Cardiac fibroblast (primary cell): ENCODE measurements around the gene IRF2BP2.
"Not testable (repeated sequence)": the region's sequence is repeated elsewhere in the genome, so short reads cannot be mapped to it uniquely, and the experiment has no call there.

Experiments
- DNase-seq, 2 donors: peaks; one replicate each; pipeline versions ENCODE4 v3.0.0 to v3.0.0-alpha.2; 2010; ENCODE audit warnings: low read depth in 2 of 2
- H3K4me3 ChIP-seq, 2 donors: replicated peaks in 1 of 2; 1 replicate in 1 of 2; 2 replicates in 1 of 2; pipeline ENCODE4 v1.5.1; 2011; ENCODE audit warnings: low read depth in 2 of 2, low read length in 2 of 2, mild to moderate bottlenecking in 2 of 2, moderate library complexity in 1 of 2
- TF ChIP-seq, protein P1 (sequence below): IDR thresholded peaks from one replicate; pipeline ENCODE4 v1.5.1; 2011; ENCODE audit warnings: low read depth, mild to moderate bottlenecking, low read length, inconsistent platforms

Gene IRF2BP2

DNA sequence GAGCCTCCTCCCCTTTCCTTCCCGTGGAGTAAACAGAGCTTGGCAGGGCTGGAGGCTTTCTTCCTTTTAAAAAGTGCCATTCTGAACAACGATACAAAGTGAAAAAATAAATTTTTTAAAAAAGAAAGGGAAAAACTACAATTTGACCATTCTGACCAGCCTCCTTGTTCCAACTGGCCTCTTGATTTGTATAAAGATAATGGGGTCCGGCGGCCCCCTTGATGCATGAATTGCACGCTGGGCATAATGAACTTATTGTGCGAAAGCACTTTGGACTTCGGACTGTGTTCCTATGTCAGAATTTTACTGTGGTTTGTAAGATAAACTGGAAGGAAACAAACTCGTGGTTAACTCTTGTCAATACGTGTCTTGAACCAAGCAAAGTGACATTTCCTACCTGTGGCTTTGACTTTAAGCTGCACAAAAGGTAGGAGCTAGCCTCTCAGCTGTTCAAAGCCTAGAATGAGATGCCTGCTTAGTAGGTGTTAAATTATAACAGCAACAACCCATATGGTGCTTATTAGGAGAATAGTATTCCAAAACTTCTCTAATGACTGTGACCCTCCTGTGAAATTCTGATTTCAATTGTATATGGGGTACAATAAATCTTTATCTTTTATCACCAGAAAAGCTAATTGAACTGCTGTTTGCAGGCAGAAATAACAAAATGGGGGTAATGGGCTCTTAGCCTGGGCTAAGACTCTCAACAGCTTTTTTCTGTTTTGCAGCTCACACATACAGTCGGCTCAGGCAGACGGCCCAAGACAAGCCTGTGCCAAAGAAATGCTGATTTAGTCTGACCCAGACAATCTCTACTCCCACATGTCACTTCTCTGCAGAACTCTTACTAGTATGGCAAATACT lies 9.3 kb downstream of the IRF2BP2 start:
- TF ChIP-seq, protein P1, sequence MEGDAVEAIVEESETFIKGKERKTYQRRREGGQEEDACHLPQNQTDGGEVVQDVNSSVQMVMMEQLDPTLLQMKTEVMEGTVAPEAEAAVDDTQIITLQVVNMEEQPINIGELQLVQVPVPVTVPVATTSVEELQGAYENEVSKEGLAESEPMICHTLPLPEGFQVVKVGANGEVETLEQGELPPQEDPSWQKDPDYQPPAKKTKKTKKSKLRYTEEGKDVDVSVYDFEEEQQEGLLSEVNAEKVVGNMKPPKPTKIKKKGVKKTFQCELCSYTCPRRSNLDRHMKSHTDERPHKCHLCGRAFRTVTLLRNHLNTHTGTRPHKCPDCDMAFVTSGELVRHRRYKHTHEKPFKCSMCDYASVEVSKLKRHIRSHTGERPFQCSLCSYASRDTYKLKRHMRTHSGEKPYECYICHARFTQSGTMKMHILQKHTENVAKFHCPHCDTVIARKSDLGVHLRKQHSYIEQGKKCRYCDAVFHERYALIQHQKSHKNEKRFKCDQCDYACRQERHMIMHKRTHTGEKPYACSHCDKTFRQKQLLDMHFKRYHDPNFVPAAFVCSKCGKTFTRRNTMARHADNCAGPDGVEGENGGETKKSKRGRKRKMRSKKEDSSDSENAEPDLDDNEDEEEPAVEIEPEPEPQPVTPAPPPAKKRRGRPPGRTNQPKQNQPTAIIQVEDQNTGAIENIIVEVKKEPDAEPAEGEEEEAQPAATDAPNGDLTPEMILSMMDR = no peak
- peak; percentile 50 to 77 for DNase-seq
- H3K4me3 ChIP-seq = peak overlapping the region; percentile 32 to 42

DNA sequence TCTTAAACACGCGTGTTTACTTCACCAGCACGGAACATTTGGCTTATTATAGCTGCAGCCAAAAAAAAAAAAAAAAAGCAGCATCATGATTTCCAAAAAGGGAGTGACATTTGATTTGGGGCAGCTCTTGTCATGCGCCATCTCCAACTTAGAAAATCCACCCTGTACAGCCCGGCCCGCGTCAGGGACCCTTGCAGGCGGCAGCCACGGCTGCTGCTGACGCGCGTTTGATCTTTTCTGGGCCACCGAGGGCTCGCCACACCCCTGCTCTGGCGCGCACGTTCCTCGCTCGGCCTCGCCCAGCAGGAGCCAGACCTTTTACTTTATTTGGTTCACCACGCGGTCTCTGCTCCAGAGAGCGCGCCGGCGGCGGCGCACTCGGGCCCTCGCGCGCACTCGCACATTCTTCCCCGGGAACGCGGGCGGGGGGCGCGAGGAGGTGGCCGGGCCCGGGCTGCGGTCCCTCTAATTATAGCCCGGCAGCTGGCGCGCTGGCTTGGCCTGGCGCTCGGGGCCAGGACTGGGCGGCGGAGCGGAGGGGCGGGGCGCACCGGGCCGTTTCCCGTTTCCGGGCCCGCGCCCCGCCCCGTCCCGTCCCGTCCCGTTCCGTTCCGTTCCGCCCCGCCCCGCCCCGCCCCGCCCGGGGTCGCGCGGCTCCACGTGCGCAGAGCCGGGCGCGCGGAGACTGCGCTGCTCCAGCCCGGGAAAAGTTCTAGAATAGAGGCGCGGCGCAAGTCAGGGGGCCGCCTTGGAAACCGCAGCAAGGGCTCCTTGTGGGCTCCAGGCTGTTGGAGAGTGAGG lies 10.2 kb downstream of the IRF2BP2 start:
- peak overlapping the region; percentile 46 to 52 for H3K4me3 ChIP-seq
- DNase-seq = peak; percentile 83 to 92
- TF ChIP-seq, protein P1 = no peak

DNA sequence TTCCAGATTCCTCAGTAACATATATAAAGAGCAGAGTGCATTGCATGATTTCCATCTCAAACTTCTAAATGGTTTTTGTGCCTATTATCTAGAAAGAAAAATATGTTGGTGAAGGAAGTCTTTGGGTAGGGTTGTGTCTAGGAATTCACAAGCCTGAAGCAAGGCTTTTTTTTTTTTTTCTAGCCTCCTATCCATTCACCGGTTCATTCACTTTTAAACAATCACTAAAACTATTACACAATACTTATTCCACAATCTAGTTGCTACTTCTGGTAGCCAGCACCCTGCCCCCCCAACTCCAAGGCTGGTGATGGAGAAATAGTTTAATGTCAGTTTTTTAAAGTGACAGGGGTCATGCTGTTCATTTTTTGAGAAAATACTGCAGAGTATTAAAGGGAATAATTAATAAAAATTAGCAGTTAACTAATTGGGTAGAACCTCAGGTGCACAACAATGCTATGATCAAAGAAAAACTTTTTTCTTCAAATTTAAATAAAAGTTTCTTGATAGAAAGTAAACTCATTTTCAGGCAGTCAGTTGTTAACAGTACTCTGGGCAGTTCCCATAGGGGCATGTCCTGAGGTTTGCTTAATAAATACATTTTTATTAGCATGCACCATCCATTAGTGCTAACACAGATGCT lies 10.9 kb downstream of the IRF2BP2 start:
- peak; percentile 41 to 72 for DNase-seq
- TF ChIP-seq, protein P1 = no peak
- H3K4me3 ChIP-seq = peak overlapping the region; percentile 46 to 52

DNA sequence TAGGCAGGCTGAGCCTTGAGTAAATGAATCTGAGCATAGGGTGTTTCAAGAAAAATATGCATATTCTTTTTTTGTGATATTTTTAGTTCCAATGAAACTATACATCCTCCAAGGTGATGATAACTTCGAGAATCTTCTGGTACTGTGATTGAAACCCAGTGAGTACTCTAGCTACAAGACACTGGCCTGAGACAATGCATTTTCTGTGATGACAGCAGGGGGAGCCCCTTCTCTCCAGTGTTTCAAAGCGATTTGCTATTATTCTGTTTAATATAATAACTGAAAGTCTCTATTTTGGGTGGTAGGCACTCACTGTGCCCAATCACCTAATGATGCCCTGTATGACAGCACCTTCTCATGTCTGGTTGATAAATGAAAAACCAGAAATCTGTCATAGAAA lies 12.1 kb downstream of the IRF2BP2 start:
- H3K4me3 ChIP-seq = no peak overlapping the region
- DNase-seq = peak; percentile 70 to 77
- TF ChIP-seq, protein P1 = peak; percentile 65

DNA sequence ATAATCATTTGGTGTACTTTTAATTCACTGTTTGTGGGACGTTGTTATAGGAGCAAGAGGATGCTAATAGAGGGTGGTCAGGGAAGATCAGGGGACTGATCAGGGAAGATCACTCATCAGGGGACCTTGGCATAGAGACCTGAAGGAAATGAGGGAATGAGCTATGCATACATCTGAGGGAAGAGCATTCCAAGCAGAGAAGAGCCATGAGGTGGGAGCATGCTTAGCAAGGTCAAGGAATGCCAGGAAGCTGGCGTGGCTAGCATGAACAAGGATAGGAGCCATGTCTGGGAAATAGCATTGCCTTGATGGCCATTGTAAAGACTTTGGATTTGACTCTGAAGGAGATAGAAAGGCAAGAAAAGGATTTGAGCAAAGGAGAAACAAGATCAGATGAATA lies 14.1 kb downstream of the IRF2BP2 start:
- TF ChIP-seq, protein P1 = no peak
- DNase-seq = no peak
- no peak overlapping the region for H3K4me3 ChIP-seq

DNA sequence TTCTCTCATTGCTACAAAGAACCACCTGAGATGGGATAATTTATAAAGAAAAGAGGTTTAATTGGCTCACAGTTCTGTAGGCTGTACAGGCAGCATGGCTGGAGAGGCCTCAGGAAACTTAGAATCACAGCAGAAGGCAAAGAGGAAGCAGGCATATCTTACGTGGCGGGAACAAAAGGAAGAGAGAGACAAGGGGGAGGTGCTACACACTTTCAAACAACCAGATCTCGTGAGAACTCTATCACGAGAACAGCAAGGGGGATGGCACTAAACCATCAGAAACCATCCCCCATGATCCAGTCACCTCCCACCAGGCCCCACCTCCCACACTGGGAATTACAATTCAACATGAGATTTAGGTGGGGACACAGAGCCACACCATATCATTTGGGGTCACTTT lies 15.4 kb downstream of the IRF2BP2 start:
- DNase-seq, H3K4me3 ChIP-seq: not testable (repeated sequence)
